ENCODE results near the gene LNX2.

The LNX2 gene

GRCh38 chr13:27541386-27541785 lies 78.9 kb downstream of the LNX2 start:
- H3K4me1 ChIP-seq (ENCODE audit: insufficient read depth, low read length, poor library complexity, severe bottlenecking), result no peaks in the 10 kb centered on the region
- H3K9me2 ChIP-seq (replicated peaks; ENCODE audit: low read depth, low read length), result no peaks in the 10 kb centered on the region
- no peaks in the 10 kb centered on the region for H3F3A ChIP-seq (ENCODE audit: low read depth)
- H4K20me1 ChIP-seq (ENCODE audit: insufficient read depth, low read length, poor library complexity, severe bottlenecking), result no peaks in the 10 kb centered on the region
- no peaks in the 10 kb centered on the region for H3K9me3 ChIP-seq (ENCODE audit: insufficient read depth, low read depth, low read length)
- no peak overlapping the region for H2AFZ ChIP-seq (ENCODE audit: low read length)
- H3K4me2 ChIP-seq (ENCODE audit: low read depth, low read length, poor library complexity, severe bottlenecking), result no peak overlapping the region
- no peaks in the 10 kb centered on the region for H3K27me3 ChIP-seq (ENCODE audit: insufficient read depth, low read length, poor library complexity, severe bottlenecking)
- H3K36me3 ChIP-seq (ENCODE audit: insufficient read depth, low read length), result peaks cover 4% of the 10 kb centered on the region; the same call in 1 of the 2 replicates
- no peak overlapping the region for H3K4me3 ChIP-seq (ENCODE audit: low read length, poor library complexity, severe bottlenecking)
- TF ChIP-seq EZH2phosphoT487 (IDR thresholded peaks at IDR 0.05; ENCODE audit: borderline replicate concordance), result no peak
- TF ChIP-seq, protein P1, sequence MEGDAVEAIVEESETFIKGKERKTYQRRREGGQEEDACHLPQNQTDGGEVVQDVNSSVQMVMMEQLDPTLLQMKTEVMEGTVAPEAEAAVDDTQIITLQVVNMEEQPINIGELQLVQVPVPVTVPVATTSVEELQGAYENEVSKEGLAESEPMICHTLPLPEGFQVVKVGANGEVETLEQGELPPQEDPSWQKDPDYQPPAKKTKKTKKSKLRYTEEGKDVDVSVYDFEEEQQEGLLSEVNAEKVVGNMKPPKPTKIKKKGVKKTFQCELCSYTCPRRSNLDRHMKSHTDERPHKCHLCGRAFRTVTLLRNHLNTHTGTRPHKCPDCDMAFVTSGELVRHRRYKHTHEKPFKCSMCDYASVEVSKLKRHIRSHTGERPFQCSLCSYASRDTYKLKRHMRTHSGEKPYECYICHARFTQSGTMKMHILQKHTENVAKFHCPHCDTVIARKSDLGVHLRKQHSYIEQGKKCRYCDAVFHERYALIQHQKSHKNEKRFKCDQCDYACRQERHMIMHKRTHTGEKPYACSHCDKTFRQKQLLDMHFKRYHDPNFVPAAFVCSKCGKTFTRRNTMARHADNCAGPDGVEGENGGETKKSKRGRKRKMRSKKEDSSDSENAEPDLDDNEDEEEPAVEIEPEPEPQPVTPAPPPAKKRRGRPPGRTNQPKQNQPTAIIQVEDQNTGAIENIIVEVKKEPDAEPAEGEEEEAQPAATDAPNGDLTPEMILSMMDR (conservative IDR thresholded peaks at IDR 0.05; ENCODE audit: low read length), result no peak
- H3K79me2 ChIP-seq (ENCODE audit: insufficient read depth, low read length), result no peaks in the 10 kb centered on the region
- H3K9ac ChIP-seq (ENCODE audit: low read depth, low read length, poor library complexity, severe bottlenecking), result no peak overlapping the region

- Histone ChIP-seq H3K4me2 (ENCODE audit: low read depth, low read length, poor library complexity, severe bottlenecking) (no peak overlapping the region), H3F3A (ENCODE audit: low read depth) (no peaks in the 10 kb centered on the region), H2AFZ (ENCODE audit: low read length) (no peak overlapping the region), H3K4me1 (ENCODE audit: insufficient read depth, low read length, poor library complexity, severe bottlenecking) (no peaks in the 10 kb centered on the region), H3K9ac (ENCODE audit: low read depth, low read length, poor library complexity, severe bottlenecking) (no peak overlapping the region), H3K27me3 (ENCODE audit: insufficient read depth, low read length, poor library complexity, severe bottlenecking) (no peaks in the 10 kb centered on the region), H4K20me1 (ENCODE audit: insufficient read depth, low read length, poor library complexity, severe bottlenecking) (no peaks in the 10 kb centered on the region), H3K9me2 (replicated peaks; ENCODE audit: low read depth, low read length) (no peaks in the 10 kb centered on the region), H3K36me3 (ENCODE audit: insufficient read depth, low read length) (no peaks in the 10 kb centered on the region), H3K9me3 (ENCODE audit: insufficient read depth, low read depth, low read length) (no peaks in the 10 kb centered on the region), H3K4me3 (ENCODE audit: low read length, poor library complexity, severe bottlenecking) (no peak overlapping the region), H3K79me2 (ENCODE audit: insufficient read depth, low read length) (no peaks in the 10 kb centered on the region)
- no peak for TF ChIP-seq EZH2phosphoT487 (IDR thresholded peaks at IDR 0.05; ENCODE audit: borderline replicate concordance)
- TF ChIP-seq, protein P1 (conservative IDR thresholded peaks at IDR 0.05; ENCODE audit: low read length), result no peak
These were observed 83.8 kb downstream of the LNX2 start for GRCh38 chr13:27536361-27537101.

DNA sequence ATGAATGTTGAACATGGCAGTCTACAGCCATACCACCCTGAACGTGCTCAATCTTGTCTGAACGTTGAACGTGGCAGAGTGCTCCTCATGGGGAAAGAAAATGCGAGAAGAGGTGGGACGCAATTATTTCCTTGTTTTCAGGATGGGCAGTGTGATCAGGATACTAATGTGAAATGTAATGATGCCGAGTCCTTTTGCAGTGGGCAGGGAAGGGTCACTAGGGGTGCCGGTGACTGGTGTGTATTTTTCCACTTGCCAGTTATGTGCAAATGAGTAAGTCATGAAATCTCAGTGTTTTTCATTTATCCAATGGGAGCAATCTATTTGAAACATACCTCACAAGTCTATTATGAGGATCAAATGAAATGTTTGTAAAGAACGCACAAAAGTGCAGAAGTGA lies 84.8 kb downstream of the LNX2 start:
- no peak overlapping the region for H2AFZ ChIP-seq (ENCODE audit: low read length)
- no peaks in the 10 kb centered on the region for H3F3A ChIP-seq (ENCODE audit: low read depth)
- no peak overlapping the region for H3K4me2 ChIP-seq (ENCODE audit: low read depth, low read length, poor library complexity, severe bottlenecking)
- no peaks in the 10 kb centered on the region for H3K9me3 ChIP-seq (ENCODE audit: insufficient read depth, low read depth, low read length)
- no peaks in the 10 kb centered on the region for H4K20me1 ChIP-seq (ENCODE audit: insufficient read depth, low read length, poor library complexity, severe bottlenecking)
- H3K9ac ChIP-seq (ENCODE audit: low read depth, low read length, poor library complexity, severe bottlenecking), result no peak overlapping the region
- no peaks in the 10 kb centered on the region for H3K9me2 ChIP-seq (replicated peaks; ENCODE audit: low read depth, low read length)
- no peak for TF ChIP-seq EZH2phosphoT487 (IDR thresholded peaks at IDR 0.05; ENCODE audit: borderline replicate concordance)
- TF ChIP-seq, protein P1 (conservative IDR thresholded peaks at IDR 0.05; ENCODE audit: low read length), result no peak
- H3K4me1 ChIP-seq (ENCODE audit: insufficient read depth, low read length, poor library complexity, severe bottlenecking), result no peaks in the 10 kb centered on the region
- H3K36me3 ChIP-seq (ENCODE audit: insufficient read depth, low read length), result no peaks in the 10 kb centered on the region
- H3K4me3 ChIP-seq (ENCODE audit: low read length, poor library complexity, severe bottlenecking), result no peak overlapping the region
- H3K27me3 ChIP-seq (ENCODE audit: insufficient read depth, low read length, poor library complexity, severe bottlenecking), result no peaks in the 10 kb centered on the region
- no peaks in the 10 kb centered on the region for H3K79me2 ChIP-seq (ENCODE audit: insufficient read depth, low read length)

Data from Loucy (cell line).